ENCODE measurements around the gene PAGR1.

DNA sequence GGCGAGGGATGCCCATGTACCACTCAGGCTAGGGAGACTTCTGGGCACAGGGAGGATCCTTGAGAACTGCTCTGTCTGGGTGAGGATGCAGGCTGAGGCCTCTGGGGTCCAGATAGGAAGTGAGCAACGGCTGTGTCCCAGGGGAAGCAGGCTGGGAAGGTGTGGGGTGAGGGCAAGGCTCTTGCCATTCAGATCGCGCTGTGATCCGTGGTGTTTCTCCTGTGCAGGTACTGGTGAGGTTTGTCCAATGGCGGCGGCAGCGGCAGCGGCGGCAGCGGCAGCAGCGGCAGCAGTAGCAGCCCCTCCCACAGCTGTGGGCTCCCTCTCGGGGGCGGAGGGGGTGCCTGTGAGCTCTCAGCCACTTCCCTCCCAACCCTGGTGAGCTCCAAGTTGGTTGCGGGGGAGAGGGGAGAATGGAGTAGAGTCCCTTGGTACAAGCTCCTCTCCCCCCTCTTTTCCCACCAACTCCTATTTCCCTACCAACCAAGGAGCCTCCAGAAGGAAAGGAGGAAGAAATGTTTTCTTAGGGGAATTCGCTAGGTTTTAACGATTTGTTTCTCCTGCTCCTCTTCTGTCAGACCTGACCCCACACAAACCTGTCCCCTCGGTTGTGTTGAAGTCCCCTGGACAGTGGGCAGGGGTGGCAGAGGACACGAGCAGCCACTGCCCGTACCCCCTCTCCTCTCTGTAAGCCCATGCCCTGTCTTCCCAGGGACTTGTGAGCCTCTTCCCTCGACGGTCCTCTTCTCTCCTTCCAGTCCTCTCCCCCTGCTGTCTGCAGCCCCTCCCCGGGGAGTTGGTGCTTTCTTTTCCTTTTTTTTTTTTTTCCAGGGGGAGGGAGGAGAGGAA, 5.9 kb upstream of the PAGR1 start:
- TF ChIP-seq POLR2A (IDR thresholded peaks at IDR 0.05; ENCODE audit: extremely low read depth, insufficient read length) (no peak), MAX (IDR thresholded peaks at IDR 0.05; ENCODE audit: low read depth, low read length) (no peak)
- TF ChIP-seq, protein P1, sequence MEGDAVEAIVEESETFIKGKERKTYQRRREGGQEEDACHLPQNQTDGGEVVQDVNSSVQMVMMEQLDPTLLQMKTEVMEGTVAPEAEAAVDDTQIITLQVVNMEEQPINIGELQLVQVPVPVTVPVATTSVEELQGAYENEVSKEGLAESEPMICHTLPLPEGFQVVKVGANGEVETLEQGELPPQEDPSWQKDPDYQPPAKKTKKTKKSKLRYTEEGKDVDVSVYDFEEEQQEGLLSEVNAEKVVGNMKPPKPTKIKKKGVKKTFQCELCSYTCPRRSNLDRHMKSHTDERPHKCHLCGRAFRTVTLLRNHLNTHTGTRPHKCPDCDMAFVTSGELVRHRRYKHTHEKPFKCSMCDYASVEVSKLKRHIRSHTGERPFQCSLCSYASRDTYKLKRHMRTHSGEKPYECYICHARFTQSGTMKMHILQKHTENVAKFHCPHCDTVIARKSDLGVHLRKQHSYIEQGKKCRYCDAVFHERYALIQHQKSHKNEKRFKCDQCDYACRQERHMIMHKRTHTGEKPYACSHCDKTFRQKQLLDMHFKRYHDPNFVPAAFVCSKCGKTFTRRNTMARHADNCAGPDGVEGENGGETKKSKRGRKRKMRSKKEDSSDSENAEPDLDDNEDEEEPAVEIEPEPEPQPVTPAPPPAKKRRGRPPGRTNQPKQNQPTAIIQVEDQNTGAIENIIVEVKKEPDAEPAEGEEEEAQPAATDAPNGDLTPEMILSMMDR (IDR thresholded peaks at IDR 0.05; ENCODE audit: low read depth, low read length), result no peak
